HCT116 (cell line): ENCODE results near the gene KDELR1. TPM values are rescaled to one million over a fixed set of nuclear protein-coding genes. Genes with fewer than 3 reads are reported as not detected.

Experiments
- ATAC-seq: fragments of 200-7000 bp; cut with Tn5 transposase; 2 replicates; pipeline ENCODE4 v1.9.1; 2020; ENCODE audit warnings: mild to moderate bottlenecking, moderate library complexity
- BruUV-seq: library from RNA; stranded (reverse); fragments of 400-500 nt; replicated peaks from 2 replicates; lab custom pipeline; 2021; lab: Mats Ljungman, UMichigan
- CTCF ChIA-PET: fragments of 300-600 bp; sonication (Branson Sonifier 250); formaldehyde crosslinking; loops from one replicate; lab custom pipeline; 2021; ENCODE audit warnings: antibody characterized with exemption; lab: Charles Lee
- POLR2A ChIA-PET: fragments of 300-600, 350-600 bp; sonication (Branson Sonifier 250); formaldehyde crosslinking; loops from one replicate; lab custom pipeline; 2021; ENCODE audit warnings: antibody characterized with exemption; lab: Charles Lee
- RAD21 ChIA-PET, 2 experiments: fragments of 300-600 bp; sonication (Branson Sonifier 250); formaldehyde crosslinking; loops; one replicate each; lab custom pipeline; 2023; ENCODE audit warnings: low total read pairs in 2 of 2; ENCODE audit not compliant: uncharacterized antibody in 2 of 2, unreplicated experiment in 2 of 2, low non-redundant PET in 1 of 2; lab: Charles Lee
- DNase-seq: peaks from one replicate; pipeline ENCODE4 v3.0.0-alpha.2; 2010; ENCODE audit warnings: low read depth, low spot score
- H2AFZ ChIP-seq: fragments of 200-600 bp; shearing (Covaris generic), sonication (generic); 2 replicates; pipeline ENCODE4 v1.6.1; 2017; ENCODE audit warnings: low read depth, mixed run types, mixed read lengths, antibody characterized with exemption, low read length; ENCODE audit not compliant: poor library complexity, severe bottlenecking
- H3K27ac ChIP-seq: 2 replicates; pipeline ENCODE4 v1.5.1; 2012; ENCODE audit warnings: low read depth, low read length
- H3K27me3 ChIP-seq: fragments of 200-600 bp; sonication (generic); 2 replicates; pipeline ENCODE4 v1.6.1; 2016; ENCODE audit warnings: mixed run types, low read length, mixed read lengths; ENCODE audit not compliant: insufficient read depth
- H3K36me3 ChIP-seq, 2 experiments: fragments of 200-500 bp in 1 of 2; fragments of 200-600 bp in 1 of 2; sonication (Bioruptor generic) in 1 of 2; sonication (generic) in 1 of 2; 2 replicates each; pipeline versions ENCODE4 v1.5.1 to v1.6.1; 2014 to 2016; ENCODE audit warnings: low read length in 2 of 2, inconsistent platforms in 1 of 2, mixed read lengths in 1 of 2, mixed run types in 1 of 2; ENCODE audit not compliant: insufficient read depth in 2 of 2, control insufficient read depth in 1 of 2
- H3K4me1 ChIP-seq, 2 experiments: fragments of 200-600 bp in 1 of 2; sonication (generic) in 1 of 2; 2 replicates each; pipeline versions ENCODE4 v1.5.1 to v1.6.1; 2012 to 2017; ENCODE audit warnings: low read length in 2 of 2, inconsistent platforms in 1 of 2, mild to moderate bottlenecking in 1 of 2, mixed read lengths in 1 of 2, mixed run types in 1 of 2, moderate library complexity in 1 of 2; ENCODE audit not compliant: insufficient read depth in 2 of 2, control insufficient read depth in 1 of 2
- H3K4me2 ChIP-seq: fragments of 200-600 bp; sonication (generic); 2 replicates; pipeline ENCODE4 v1.6.1; 2017; ENCODE audit warnings: mixed run types, low read length, mixed read lengths
- H3K4me3 ChIP-seq, 2 experiments: fragments of 200-600 bp in 1 of 2; sonication (generic) in 1 of 2; replicated peaks in 1 of 2; 2 replicates each; pipeline ENCODE4 v1.5.1; 2011 to 2016; ENCODE audit warnings: low read length in 2 of 2, control low read depth in 1 of 2, low read depth in 1 of 2, mild to moderate bottlenecking in 1 of 2, mixed read lengths in 1 of 2, mixed run types in 1 of 2
- H3K79me2 ChIP-seq: fragments of 200-600 bp; sonication (generic); 2 replicates; pipeline ENCODE4 v1.6.1; 2017; ENCODE audit warnings: mild to moderate bottlenecking, mixed run types, low read length, moderate library complexity, mixed read lengths; ENCODE audit not compliant: insufficient read depth
- H3K9ac ChIP-seq: fragments of 200-600 bp; sonication (generic); 2 replicates; pipeline ENCODE4 v1.6.1; 2016; ENCODE audit warnings: low read length, mixed read lengths
- H3K9me2 ChIP-seq: fragments of 200-600 bp; sonication (generic), shearing (Covaris generic); 2 replicates; pipeline ENCODE4 v1.6.1; 2017; ENCODE audit warnings: mixed run types, mild to moderate bottlenecking, moderate library complexity; ENCODE audit not compliant: insufficient read depth
- H3K9me3 ChIP-seq, 2 experiments: fragments of 200-500 bp in 1 of 2; fragments of 200-600 bp in 1 of 2; sonication (Bioruptor generic) in 1 of 2; sonication (generic) in 1 of 2; 2 replicates each; pipeline ENCODE4 v1.6.1; 2014 to 2017; ENCODE audit warnings: low read length in 2 of 2, mixed read lengths in 2 of 2, inconsistent platforms in 1 of 2, low read depth in 1 of 2, mild to moderate bottlenecking in 1 of 2, mixed run types in 1 of 2, moderate library complexity in 1 of 2; ENCODE audit not compliant: control insufficient read depth in 1 of 2, insufficient read depth in 1 of 2
- H4K20me1 ChIP-seq: fragments of 200-600 bp; sonication (generic), shearing (Covaris generic); 2 replicates; pipeline ENCODE4 v1.6.1; 2017; ENCODE audit warnings: mixed run types, mild to moderate bottlenecking, moderate library complexity; ENCODE audit not compliant: insufficient read depth
- EGR1 ChIP-seq: IDR thresholded peaks from 2 replicates; pipeline ENCODE4 v1.6.1; 2012; ENCODE audit warnings: low read depth
- EZH2phosphoT487 ChIP-seq: fragments of 200-600 bp; IDR thresholded peaks from 2 replicates; pipeline ENCODE4 v1.6.1; 2018; ENCODE audit warnings: antibody characterized with exemption, borderline replicate concordance
- JUND ChIP-seq: IDR thresholded peaks from 2 replicates; pipeline ENCODE4 v1.6.1; 2012
- POLR2AphosphoS5 ChIP-seq: IDR thresholded peaks from 2 replicates; pipeline ENCODE4 v1.6.1; 2011; ENCODE audit warnings: mild to moderate bottlenecking, low read depth, low read length, moderate library complexity
- SP1 ChIP-seq: IDR thresholded peaks from 2 replicates; pipeline ENCODE4 v1.6.1; 2012; ENCODE audit warnings: low read depth
- TCF7L2 ChIP-seq: IDR thresholded peaks from 2 replicates; pipeline ENCODE4 v1.7.0; 2011; ENCODE audit warnings: borderline replicate concordance, inconsistent platforms; ENCODE audit not compliant: insufficient read depth, insufficient read length; ENCODE audit errors: extremely low read depth
- intact Hi-C: fragments of 100-400 bp; cut with micrococcal nuclease; formaldehyde crosslinking; loops from 2 replicates; pipeline ENCODE4 v1.10.0; 2022
- total RNA-seq: library from RNA; stranded (reverse); gene quantifications from one replicate; pipeline ENCODE4 v1.2.1, GENCODE V29; 2021; ENCODE audit not compliant: unreplicated experiment
- TF ChIP-seq, protein P1 (sequence below): IDR thresholded peaks from 2 replicates; pipeline ENCODE4 v1.6.1; 2011; ENCODE audit warnings: mild to moderate bottlenecking, low read length, moderate library complexity; ENCODE audit not compliant: insufficient replicate concordance; ENCODE audit errors: extremely low read depth
- TF ChIP-seq, protein P2 (sequence below), 3 experiments: fragments of 200-600 bp in 1 of 3; sonication (generic) in 1 of 3; IDR thresholded peaks in 2 of 3; conservative IDR thresholded peaks in 1 of 3; 2 replicates each; pipeline ENCODE4 v1.5.1; 2012 to 2017; ENCODE audit warnings: low read depth in 2 of 3, low read length in 2 of 3, antibody characterized with exemption in 1 of 3, borderline replicate concordance in 1 of 3, control low read depth in 1 of 3, mild to moderate bottlenecking in 1 of 3, mixed read lengths in 1 of 3, mixed run types in 1 of 3, moderate library complexity in 1 of 3; ENCODE audit not compliant: insufficient read depth in 1 of 3

Gene KDELR1
- total RNA-seq, 1 experiment from 2014 or later = 212 TPM

DNA sequence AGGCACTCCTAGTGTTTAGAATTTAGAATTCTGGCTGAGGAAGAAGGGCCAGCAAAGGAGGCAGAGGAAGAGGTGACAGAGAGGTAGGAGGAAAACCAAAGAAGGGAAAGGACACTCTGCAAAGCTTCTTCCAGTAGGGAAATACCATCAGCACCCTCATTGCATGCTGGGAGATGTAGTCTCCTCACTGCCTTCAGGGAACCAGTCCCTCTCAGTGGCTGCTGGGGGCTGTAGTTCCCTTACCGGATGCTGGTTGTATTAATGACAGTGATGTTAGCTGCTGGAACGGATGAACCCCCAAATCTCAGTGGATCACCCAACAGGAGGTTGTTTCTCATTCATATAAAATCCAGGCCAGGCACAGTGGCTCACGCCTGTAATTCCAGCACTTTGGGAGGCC is 12.3 kb upstream of the KDELR1 start:
- peaks cover 66% of the 10 kb centered on the region for H3K79me2 ChIP-seq
- no TSS peak for BruUV-seq
- no peak for ATAC-seq
- no peaks in the 10 kb centered on the region for H3K27me3 ChIP-seq
- H3K4me3 ChIP-seq = no peak overlapping the region
- RAD21 ChIA-PET = no interaction called here
- TF ChIP-seq TCF7L2 = no peak
- TF ChIP-seq, protein P1, sequence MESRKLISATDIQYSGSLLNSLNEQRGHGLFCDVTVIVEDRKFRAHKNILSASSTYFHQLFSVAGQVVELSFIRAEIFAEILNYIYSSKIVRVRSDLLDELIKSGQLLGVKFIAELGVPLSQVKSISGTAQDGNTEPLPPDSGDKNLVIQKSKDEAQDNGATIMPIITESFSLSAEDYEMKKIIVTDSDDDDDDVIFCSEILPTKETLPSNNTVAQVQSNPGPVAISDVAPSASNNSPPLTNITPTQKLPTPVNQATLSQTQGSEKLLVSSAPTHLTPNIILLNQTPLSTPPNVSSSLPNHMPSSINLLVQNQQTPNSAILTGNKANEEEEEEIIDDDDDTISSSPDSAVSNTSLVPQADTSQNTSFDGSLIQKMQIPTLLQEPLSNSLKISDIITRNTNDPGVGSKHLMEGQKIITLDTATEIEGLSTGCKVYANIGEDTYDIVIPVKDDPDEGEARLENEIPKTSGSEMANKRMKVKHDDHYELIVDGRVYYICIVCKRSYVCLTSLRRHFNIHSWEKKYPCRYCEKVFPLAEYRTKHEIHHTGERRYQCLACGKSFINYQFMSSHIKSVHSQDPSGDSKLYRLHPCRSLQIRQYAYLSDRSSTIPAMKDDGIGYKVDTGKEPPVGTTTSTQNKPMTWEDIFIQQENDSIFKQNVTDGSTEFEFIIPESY = no peak
- 0 out of 2 replicates have a peak, but pooled peaks have one; percentile 19 for TF ChIP-seq POLR2AphosphoS5
- no peak for TF ChIP-seq EZH2phosphoT487
- TF ChIP-seq, all 23 proteins: peak for 1
- POLR2A ChIA-PET = interaction anchor here (1.4 to 1.6 kb wide), 2 partner anchors 12 to 49 kb away, joined by 3 to 4 read pairs; partner anchors contain the start of gene KDELR1
- Histone ChIP-seq H3K4me2 (no peak overlapping the region), H3K4me1 (peaks cover 13 to 35% of the 10 kb centered on the region in 2 experiments), H3K9ac (no peak overlapping the region), H3K36me3 (peaks cover 0 to 9% of the 10 kb centered on the region in 2 experiments; a peak in 1 of 4 replicates), H4K20me1 (no peaks in the 10 kb centered on the region), H3K9me2 (no peaks in the 10 kb centered on the region), H3K27ac (no peak overlapping the region), H2AFZ (no peak overlapping the region), H3K9me3 (no peaks in the 10 kb centered on the region)
- DNase-seq = no peak
- CTCF ChIA-PET = interaction anchor here (1.3 kb wide), 1 partner anchor 13 kb away, joined by 6 read pairs; the partner anchor contains the start of gene KDELR1
- intact Hi-C loops = no loop called here

DNA sequence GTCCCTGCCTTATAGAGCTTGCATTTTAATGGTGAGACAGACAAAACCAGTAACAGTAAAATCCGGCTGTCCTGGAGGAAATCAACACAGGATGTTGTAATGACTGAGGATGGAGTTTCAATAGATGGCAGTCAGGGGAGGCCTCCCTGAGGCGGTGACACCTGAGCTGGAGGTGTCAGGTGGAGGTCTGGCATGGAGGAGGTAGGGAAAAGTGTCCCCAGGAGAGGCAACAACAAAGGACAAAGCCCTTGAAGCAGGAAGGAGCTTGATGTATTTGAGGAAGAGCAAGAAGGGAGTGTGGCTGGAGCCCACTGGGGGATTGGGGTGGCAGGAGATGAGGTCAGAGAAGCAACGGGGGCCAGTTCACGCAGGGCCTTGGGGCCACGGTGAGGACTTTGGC is 9.9 kb upstream of the KDELR1 start:
- Histone ChIP-seq H3K9me3 (no peaks in the 10 kb centered on the region), H3K36me3 (peaks cover 0 to 9% of the 10 kb centered on the region in 2 experiments; a peak in 1 of 4 replicates), H2AFZ (no peak overlapping the region), H3K4me2 (0 out of 2 replicates have a peak overlapping the region, but pooled peaks have one; percentile 5), H3K9me2 (no peaks in the 10 kb centered on the region), H3K79me2 (peaks cover 56% of the 10 kb centered on the region), H3K4me3 (no peak overlapping the region), H3K27ac (0 out of 2 replicates have a peak overlapping the region, but pooled peaks have one; percentile 96), H3K4me1 (peaks cover 19 to 48% of the 10 kb centered on the region in 2 experiments), H4K20me1 (no peaks in the 10 kb centered on the region), H3K9ac (no peak overlapping the region), H3K27me3 (no peaks in the 10 kb centered on the region)
- POLR2A ChIA-PET = interaction anchor here (2.0 to 2.1 kb wide), 2 partner anchors 10 to 12 kb away, joined by 5 to 8 read pairs; partner anchors contain the start of gene KDELR1
- DNase-seq (no peak), ATAC-seq (no peak)
- TF ChIP-seq POLR2AphosphoS5 (no peak), JUND (no peak), SP1 (no peak), EGR1 (no peak)
- TF ChIP-seq, protein P2, sequence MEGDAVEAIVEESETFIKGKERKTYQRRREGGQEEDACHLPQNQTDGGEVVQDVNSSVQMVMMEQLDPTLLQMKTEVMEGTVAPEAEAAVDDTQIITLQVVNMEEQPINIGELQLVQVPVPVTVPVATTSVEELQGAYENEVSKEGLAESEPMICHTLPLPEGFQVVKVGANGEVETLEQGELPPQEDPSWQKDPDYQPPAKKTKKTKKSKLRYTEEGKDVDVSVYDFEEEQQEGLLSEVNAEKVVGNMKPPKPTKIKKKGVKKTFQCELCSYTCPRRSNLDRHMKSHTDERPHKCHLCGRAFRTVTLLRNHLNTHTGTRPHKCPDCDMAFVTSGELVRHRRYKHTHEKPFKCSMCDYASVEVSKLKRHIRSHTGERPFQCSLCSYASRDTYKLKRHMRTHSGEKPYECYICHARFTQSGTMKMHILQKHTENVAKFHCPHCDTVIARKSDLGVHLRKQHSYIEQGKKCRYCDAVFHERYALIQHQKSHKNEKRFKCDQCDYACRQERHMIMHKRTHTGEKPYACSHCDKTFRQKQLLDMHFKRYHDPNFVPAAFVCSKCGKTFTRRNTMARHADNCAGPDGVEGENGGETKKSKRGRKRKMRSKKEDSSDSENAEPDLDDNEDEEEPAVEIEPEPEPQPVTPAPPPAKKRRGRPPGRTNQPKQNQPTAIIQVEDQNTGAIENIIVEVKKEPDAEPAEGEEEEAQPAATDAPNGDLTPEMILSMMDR (IDR thresholded peaks at IDR 0.05 in 2 of 3, conservative IDR thresholded peaks at IDR 0.05 in 1 of 3; ENCODE audit: borderline replicate concordance in 1 of 3, insufficient read depth in 1 of 3, low read depth in 2 of 3, low read length in 2 of 3) = no peak
- CTCF ChIA-PET = interaction anchor here (1.3 kb wide), 1 partner anchor 67 kb away, joined by 3 read pairs; no protein-coding TSS in a partner anchor
- RAD21 ChIA-PET = no interaction called here
- no TSS peak for BruUV-seq
- intact Hi-C loops = loop anchor here (2.0 kb wide), 1 partner anchor 14 kb away; no protein-coding TSS in a partner anchor
